HG03469 (cell line): ENCODE measurements around the gene ANKRD33.
"Not testable (repeated sequence)": the region's sequence is repeated elsewhere in the genome, so short reads cannot be mapped to it uniquely, and the experiment has no call there.

Experiments
- ATAC-seq: cut with Tn5 transposase; IDR thresholded peaks from one replicate; pipeline ENCODE4 v1.9.1; 2021; ENCODE audit warnings: mild to moderate bottlenecking, moderate library complexity, moderate number of reproducible peaks; ENCODE audit not compliant: unreplicated experiment

ANKRD33 gene

DNA sequence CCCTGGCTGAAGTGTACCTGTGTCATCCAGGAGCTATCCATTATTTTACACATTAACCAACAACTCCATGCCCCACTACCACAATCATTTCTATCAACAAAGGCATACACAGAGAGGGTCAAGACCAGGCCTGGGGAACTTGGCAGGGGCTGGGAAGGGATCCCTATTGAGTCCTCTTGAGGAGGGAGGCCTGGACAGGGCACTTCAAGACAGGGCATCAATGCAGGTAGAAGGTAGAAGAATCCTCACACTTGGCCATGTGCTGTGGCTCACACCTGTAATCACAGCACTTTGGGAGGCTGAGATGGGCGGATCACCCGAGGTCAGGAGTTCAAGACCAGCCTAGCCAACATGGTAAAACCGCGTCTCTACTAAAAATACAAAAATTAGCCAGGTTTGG lies 13.4 kb upstream of the ANKRD33 start:
- ATAC-seq = no peak

DNA sequence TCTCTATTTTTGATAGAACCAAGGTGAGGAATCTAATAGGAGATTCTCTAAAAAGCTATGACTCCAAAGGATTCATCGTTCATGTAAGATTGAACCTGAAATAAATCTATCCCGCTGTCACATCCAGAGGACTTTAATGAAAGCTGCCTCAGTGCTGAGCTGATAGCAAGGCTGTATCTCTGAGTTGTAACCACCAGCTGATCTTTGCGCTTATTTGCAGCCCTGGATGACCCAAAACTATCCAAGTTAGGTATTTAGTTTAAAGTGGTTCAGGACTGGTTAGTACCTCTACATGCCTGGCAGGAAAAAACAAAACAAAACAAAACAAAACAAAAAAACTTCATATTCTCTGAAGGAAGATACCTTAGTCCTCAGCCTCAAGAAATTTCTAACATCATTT lies 8.8 kb upstream of the ANKRD33 start:
- no peak for ATAC-seq

DNA sequence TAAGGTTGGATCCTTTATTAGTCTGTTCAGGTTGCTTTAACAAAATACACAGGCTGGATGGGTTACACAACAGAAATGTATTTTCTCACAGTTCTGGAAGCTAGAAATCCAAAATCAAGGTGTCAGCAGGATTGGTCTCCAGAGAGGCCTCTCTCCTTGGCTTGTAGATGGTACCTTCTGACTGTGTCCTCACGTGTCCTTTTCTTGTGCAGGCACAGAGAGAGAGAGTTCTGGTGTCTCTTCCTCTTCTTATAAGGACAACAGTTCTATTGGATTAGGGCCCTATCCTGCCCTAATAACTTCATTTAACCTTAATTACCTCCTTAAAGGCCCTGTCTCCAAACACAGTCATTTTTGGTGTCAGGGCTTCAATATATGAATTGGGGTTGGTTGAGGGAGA lies 4.6 kb upstream of the ANKRD33 start:
- no peak for ATAC-seq

DNA sequence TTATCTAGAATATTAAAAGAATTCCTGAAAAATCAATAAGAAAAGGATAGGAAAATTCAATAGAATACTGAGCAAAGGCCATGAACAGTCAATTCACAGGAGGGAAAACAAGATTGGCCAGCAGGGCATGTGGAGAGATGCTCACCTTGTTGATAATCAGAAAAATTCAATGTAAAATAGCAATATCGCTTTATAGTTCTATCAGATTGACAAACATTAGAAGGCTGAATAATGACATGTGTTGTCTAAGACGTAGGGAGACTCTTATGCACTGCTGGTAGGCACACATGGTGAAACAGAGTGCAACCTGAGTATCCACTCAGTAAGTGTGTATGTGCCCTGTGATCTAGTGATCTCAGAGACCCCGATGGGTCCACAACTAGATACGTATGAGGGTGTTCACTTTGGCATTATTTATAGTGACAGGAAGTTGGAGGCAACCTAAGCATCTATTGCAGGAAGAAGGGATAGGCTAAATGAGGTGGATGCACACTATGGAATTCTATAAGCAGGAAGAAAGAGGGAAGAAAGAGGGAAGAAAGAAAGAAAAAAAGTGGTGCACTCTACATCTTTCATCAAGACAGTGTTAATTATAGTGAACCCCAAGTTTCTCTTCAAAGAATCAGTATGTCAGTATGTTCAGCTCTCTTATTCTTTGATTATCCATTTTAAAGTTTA lies 3.8 kb upstream of the ANKRD33 start:
- ATAC-seq = no peak

DNA sequence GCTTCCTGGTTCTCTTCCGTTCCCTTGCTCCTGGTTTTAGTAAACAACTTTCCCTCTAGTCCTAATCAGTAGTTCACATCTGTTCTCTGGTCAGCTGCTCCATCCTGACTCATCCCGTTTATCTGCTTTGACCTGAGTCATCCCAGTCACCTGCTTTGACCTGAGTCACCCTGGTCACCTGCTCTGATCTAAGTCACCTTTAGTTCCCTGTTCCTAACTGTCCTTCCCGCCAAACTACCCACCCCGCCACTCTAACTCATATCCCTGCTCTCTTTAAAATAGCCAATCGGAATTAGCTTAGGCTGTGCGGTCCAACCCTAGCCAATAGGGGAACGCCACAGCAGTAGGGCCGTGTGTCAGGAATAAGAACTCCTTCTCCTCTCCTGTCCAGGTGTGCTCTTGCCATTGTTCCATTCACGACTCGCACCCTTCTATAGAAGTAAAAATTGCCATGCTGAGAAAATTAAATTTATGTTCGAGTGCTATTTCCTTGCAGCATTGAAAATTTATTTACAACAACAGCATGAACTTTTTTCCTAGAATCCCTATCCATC lies 3.1 kb upstream of the ANKRD33 start:
- no peak for ATAC-seq

DNA sequence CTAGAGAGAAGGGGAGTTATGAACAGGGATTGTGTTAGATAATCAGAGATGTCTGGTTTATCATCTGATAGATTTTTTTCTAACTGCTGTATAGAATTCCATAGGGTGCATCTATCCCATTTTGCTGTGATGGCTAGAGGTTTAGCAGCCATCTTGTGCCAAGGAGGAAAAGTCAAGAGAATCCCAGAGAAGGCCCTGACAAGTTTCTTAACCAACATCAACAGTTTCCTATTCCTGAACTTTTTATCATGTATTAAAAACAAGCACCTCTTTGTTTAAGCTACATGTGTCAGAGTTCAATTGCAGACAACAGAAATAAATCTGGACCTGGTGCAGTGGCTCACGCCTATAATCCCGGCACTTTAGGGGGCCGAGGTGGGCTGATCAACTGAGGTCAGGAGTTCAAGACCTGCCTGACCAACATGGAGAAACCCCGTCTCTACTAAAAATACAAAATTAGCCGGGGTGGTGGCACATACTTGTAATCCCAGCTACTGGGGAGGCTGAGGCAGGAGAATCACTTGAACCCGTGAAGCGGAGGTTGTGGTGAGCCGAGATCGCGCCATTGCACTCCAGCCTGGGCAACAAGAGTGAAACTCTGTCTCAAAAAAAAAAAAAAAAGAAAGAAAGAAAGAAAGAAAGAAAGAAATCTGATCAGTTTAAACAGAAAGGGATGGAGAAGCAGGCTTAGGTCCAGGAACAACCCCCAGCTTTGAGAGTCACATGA lies 2.4 kb upstream of the ANKRD33 start:
- ATAC-seq = not testable (repeated sequence)

DNA sequence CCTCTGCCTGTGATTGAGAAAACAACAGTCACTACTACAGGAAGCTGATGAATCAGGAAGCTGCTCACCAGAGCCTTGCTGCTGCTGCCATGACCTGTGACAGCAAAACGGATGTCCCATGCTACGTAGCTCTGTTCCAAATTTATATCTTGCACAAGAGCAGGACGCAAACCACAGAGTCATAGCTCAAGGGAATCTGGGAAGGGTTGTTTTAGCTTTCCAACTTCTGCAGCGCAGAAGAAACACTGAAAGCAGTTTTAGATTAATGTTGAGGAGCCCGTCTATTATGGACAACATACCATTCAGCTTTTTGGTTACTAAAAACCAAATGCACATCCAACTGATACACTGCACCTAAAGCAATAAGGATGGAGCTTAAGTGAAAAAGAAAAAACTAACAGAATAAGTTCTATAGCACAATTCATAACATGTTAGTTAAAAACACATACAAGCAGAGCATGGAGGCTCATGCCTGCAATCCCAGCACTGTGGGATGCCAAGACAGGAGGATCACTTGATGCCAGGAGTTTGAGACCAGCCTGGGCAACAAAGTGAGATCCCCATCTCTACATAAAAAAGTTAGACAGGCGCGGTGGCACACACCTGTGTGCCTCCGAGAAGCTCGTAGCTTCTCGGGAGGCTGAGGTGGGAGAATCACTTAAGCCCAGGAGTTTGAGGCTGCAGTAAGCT lies 1.7 kb upstream of the ANKRD33 start:
- no peak for ATAC-seq

DNA sequence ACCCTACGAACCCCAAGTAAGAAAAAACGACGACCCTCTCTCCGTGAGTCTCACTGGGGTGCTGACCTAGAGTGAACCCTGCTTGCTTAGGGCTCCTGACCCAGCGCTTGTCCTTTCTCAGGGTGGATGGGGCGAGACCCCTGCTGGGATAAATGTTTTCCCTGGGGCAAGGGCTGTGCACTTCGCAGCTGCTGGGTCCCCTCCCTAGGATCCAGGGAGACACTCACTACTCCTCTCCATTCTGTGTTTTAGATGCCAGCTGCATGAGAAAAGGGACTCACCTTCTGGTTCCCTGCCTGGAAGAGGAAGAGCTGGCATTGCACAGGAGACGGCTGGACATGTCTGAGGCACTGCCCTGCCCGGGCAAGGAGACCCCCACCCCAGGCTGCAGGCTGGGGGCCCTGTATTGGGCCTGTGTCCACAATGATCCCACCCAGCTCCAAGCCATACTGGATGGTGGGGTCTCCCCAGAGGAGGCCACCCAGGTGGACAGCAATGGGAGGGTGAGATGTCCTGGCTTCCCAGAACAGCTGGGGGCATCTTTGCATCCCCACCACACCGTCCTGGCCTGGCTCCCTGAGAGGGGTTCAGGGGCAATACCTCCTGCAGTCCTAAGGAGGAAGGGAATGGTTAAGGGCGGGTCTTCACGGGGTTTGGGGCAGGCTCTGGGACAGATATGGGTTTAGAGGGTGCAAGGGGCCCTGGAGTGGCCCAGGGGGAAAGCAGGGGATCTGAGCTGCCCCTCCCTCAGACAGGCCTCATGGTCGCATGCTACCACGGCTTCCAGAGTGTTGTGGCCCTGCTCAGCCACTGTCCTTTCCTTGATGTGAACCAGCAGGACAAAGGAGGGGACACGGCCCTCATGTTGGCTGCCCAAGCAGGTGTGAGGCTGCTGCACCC lies 663 bp downstream of the ANKRD33 start:
- ATAC-seq = no peak

DNA sequence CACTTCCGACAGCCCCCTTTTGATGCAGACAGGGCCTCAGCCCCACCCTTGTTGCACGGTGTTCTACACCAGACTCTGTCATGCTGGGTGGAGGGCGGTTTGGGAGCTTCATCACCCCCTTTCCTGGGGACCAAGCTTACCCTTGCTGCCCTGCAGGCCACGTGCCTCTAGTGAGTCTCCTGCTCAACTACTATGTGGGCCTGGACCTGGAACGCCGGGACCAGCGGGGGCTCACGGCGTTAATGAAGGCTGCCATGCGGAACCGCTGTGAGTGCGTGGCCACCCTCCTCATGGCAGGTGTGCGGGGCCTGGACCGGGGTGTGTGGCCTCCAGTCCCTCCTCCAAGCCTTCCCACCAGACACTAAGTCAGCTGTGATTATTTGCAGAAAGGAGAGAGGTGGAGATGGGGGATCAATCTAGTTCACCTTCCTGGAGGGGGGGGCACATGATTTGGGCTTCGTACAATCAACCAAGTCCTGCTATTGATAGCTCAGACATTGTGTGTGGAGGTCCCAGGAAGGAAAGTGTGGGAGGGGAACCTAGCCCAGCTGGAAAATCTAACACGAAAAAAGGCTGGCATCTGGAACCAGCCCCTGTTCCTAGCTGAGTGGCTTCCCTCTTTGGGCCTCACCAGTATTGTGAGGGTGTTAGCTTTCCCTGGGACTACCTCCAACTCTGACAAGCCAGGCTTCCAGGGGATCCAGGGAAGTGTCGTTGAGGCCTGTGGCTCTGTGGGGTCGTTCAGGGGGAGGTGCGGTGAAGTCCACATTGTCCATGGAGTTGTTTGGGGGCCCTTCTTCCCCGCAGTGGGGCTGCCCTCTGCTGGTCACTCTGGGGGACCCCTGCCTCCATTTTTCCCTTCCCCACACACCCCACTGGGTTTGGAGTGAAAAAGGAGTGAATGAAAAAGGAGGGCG lies 1.6 kb downstream of the ANKRD33 start:
- ATAC-seq = no peak

DNA sequence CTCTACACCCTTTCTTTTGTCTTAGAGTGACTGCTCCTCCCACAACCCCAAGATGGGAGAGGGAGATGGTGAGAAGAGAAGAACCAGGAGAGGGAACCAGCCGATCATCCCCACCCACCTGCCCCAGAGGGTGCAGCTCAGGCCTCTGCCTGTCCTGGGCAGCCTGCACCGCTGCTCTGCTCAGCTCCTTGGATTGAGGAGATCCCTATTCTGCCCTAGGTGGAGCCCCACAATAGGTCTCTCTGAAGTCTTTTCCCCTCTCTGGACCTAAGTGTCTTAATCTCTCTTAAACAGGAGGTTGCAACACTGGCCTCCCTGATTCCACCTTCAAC lies 2.2 kb downstream of the ANKRD33 start:
- no peak for ATAC-seq

DNA sequence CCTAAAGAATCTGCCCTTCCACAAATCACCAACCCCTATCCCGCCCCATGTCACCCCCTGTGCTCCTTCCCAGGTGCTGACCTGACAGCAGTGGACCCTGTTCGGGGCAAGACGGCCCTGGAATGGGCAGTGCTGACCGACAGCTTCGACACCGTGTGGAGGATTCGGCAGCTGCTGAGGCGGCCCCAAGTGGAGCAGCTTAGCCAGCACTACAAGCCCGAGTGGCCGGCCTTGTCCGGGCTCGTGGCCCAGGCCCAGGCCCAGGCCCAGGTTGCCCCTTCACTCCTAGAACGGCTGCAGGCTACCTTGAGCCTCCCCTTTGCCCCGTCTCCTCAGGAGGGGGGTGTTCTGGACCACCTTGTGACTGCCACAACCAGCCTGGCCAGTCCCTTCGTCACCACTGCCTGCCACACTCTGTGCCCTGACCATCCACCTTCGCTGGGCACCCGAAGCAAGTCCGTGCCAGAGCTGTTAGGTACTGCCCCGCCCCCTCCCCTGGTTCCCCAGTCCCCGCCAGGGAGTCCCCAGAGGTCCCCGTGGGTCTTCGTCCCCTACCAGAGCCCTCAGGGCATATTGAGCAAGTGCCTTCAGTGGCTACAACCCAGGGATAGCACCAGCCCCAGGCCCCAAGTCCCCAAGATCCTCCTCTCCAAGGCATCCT lies 2.7 kb downstream of the ANKRD33 start:
- ATAC-seq = no peak

DNA sequence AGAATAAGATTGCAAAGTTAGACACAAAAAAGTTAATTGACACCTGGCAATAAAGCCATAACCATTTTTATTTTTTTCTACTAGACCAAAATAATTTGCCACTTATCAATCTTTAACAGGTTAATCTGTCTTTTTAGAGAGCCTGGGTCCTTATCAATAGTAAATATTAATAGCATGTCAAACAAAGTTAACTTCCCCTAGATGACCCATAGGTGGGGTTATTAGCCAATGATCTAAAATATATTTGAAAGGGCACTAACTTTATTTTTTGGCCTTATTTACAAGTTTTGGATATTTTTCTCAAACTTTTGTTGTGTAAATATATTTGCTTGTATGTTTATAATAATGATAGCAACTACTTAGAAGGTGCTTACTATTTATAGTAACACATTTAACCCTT lies 3.9 kb downstream of the ANKRD33 start:
- ATAC-seq = no peak

DNA sequence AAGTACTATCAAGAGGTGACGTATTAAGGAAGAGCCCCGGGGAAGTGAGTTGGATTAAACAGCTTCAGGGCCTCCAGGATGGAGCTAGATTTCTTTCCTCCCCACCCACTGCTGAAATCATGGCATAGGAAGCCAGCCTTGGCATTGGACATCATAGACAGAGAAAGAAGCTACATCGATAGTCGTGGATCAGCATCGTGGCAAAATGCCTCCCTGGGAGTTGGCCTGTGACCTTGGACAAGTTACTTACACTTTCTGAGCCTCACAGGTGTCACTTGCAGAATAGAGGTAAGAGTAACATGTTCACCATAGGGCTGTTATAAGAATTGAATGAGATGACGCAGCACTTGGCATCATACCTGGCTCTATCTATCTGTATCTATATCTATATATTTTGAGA lies 5.9 kb downstream of the ANKRD33 start:
- ATAC-seq = no peak

DNA sequence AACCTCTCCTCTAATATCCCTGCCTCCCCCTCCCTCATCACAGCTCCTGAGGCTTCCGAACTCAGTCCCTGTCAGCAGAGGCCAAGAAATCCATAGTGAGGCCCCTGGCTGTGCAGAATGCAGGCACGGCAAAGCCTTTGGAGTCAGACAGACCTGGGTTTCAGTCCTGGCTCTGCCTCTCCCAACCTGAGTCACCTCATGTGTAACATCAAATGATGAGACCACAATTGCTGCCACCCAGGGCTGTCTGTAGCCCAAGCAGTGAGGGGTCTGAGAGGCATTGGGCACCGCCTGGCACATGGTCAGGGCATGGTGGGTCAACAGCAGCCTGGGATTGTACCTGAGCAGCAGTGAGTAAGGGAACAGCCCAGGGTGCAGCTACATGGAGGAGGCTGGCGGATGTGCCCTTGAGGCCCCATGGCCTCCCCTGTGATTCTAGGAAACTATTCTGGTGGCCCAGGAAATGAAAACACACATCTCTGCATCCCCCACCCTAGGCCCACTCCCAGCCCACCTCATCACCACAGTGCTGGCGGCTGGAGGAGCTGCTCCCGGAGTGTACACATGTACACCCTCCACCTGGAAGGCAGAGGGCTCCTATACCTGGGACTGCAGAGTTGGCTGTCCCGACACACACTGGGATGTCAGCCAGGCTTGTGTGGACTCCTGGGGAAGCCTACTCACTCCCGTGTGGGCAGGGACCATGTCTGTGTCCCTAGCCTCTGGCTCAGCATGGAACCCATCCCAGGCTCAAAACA lies 7.7 kb downstream of the ANKRD33 start:
- ATAC-seq = no peak

DNA sequence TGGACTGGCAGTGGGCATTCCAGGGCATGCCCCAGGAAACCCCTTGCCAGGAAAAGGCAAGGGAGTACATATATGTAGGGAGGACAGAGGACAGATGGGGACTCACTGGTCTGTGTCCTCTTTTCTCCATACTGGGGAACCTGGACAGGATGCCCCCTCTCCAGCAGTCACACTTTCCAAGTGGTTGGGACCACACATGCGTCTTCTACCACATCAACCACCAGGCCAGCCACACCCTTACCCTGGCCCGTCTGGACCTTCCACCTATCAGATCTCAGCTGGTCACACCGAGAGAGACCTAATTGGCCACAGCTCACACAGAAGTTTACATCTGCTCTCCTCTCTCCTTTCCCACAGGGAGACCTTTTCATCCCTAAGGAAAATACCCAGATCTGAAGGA lies 8.3 kb downstream of the ANKRD33 start:
- ATAC-seq = no peak

DNA sequence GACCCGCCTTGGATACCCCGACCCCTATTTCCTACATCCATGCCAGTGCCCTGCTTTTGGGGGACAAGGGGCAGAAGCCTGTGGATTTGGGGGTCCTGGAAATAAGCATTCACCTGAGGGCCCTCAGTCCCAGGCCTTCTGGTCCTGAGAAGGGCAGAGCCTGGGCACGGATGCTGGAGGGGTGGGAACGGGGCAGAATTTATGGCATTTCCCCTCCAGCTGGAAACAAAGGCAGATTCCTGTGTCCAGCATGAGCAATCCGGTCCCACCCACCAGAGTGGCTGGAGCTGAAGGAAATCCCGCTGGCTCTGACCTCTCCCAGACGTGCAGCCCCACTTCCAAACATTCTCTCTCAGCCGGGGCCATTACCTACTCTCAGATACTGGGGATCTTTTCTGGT lies 9.3 kb downstream of the ANKRD33 start:
- ATAC-seq = no peak

DNA sequence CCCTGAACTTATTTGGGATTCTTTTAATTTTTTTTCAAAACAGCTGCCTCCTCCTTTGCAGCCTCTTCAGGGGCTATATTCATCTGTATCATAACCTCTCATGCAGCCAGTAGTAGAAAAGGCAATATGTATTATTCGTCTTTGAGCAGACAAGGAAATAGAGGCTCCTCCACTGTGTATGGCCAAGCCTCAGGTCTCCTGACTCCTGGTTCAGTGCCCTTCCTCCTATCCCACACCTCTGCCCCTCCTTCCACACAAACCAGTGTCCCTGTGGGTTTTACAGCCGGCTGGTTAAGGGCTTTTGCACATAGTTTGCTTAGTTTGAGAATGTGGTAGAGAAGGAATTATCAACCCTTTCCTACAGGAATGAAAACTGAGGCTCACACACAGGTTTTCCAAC lies 10.6 kb downstream of the ANKRD33 start:
- no peak for ATAC-seq

DNA sequence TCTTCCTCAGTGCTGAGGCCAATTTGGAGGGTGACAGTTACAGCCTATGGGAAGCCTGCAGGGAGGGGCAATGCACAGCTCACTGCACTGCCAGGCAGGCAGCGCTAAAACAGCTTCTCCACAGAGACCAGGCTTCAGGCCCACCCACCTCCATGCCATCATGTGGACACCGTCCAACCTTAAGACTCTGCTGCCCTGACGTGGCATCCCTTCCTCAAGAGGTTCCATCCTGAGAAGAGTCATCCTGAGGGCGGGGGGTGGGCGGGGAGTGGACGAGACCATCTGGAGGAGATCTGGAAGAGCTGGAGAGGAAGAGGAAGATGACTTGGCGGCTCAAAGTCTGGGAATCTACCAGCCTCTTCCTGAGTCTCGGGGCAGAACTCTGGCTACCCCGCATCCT lies 11.0 kb downstream of the ANKRD33 start:
- no peak for ATAC-seq
